GM21737 (cell line): ENCODE results near the gene USP43.

Source experiments
- ATAC-seq: cut with Tn5 transposase; IDR thresholded peaks from one replicate; pipeline ENCODE4 v1.9.1; 2021; ENCODE audit warnings: mild to moderate bottlenecking, moderate library complexity; ENCODE audit not compliant: unreplicated experiment

Gene USP43

DNA sequence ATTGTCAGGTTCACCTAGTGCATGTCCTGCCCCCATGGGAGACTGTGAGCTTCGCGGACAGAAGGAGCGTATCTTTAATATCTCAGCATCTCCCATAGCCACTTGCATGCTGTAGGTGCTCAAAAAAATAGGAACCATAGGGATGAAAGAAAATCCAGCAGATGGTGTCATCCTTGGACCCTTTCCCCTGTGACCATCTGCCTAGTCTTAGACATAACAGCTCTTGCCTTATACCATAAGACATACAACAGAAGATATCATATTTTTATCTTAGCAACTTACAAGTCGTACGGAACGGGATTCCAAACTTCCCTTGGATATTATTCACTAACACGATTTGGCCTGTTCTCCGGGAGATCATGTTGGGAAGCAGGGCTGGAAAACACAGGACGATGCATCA is 131.6 kb downstream of the USP43 start:
- no peak for ATAC-seq
